HepG2 (cell line): ENCODE measurements around the gene GNMT. TPM values are rescaled to one million over a fixed set of nuclear protein-coding genes. Genes with fewer than 3 reads are reported as not detected.

Source experiments
- EEA1 ChIP-seq: sonication (generic); formaldehyde crosslinking; IDR thresholded peaks from 2 replicates; pipeline ENCODE4 v1.5.1; 2020; ENCODE audit warnings: mild to moderate bottlenecking, missing genetic modification reagents, borderline replicate concordance
- JARID2 ChIP-seq: sonication (generic); formaldehyde crosslinking; IDR thresholded peaks from 2 replicates; pipeline ENCODE4 v1.8.1; 2023; ENCODE audit warnings: missing genetic modification reagents, inconsistent platforms; ENCODE audit not compliant: insufficient replicate concordance
- KLF11 ChIP-seq: IDR thresholded peaks from 2 replicates; pipeline ENCODE4 v1.6.1; 2016; ENCODE audit warnings: missing compliant biosample characterization
- KLF16 ChIP-seq, 2 experiments: sonication (generic) in 1 of 2; formaldehyde crosslinking in 1 of 2; IDR thresholded peaks; 2 replicates each; pipeline versions ENCODE4 v1.6.1 to v1.8.0; 2016 to 2023; ENCODE audit warnings: missing genetic modification reagents in 2 of 2, missing compliant biosample characterization in 1 of 2
- MAF1 ChIP-seq: sonication (generic); formaldehyde crosslinking; IDR thresholded peaks from 2 replicates; pipeline ENCODE4 v1.5.0; 2020; ENCODE audit warnings: missing genetic modification reagents, borderline replicate concordance
- MAFF ChIP-seq: IDR thresholded peaks from 2 replicates; pipeline ENCODE4 v1.6.1; 2011; ENCODE audit warnings: low read depth, low read length, improper control_type of control experiment
- MED1 ChIP-seq: sonication (generic); formaldehyde crosslinking; IDR thresholded peaks from 2 replicates; pipeline ENCODE4 v1.4.0; 2020; ENCODE audit warnings: missing genetic modification reagents
- MXD1 ChIP-seq: sonication (generic); formaldehyde crosslinking; IDR thresholded peaks from 2 replicates; pipeline ENCODE4 v1.4.0; 2020; ENCODE audit warnings: mild to moderate bottlenecking, missing genetic modification reagents
- NRL ChIP-seq: sonication (generic); formaldehyde crosslinking; IDR thresholded peaks from 2 replicates; pipeline ENCODE4 v1.5.0; 2020; ENCODE audit warnings: missing genetic modification reagents, mild to moderate bottlenecking, moderate library complexity, borderline replicate concordance
- ONECUT2 ChIP-seq: sonication (generic); formaldehyde crosslinking; IDR thresholded peaks from 2 replicates; pipeline ENCODE4 v1.4.0; 2020; ENCODE audit warnings: missing genetic modification reagents
- RNF219 ChIP-seq: sonication (generic); formaldehyde crosslinking; IDR thresholded peaks from 2 replicates; pipeline ENCODE4 v1.5.0; 2020; ENCODE audit warnings: mild to moderate bottlenecking, missing genetic modification reagents
- SRSF1 ChIP-seq: fragments of 200-400 bp; formaldehyde crosslinking; optimal IDR thresholded peaks from 2 replicates; pipeline ENCODE3; 2017; ENCODE audit warnings: mild to moderate bottlenecking, low read depth, low read length, moderate library complexity
- ZFYVE20 ChIP-seq: sonication (generic); formaldehyde crosslinking; IDR thresholded peaks from 2 replicates; pipeline ENCODE4 v1.8.0; 2023; ENCODE audit warnings: low read depth, mild to moderate bottlenecking, moderate library complexity, missing genetic modification reagents, borderline replicate concordance
- ZGPAT ChIP-seq: IDR thresholded peaks from 2 replicates; pipeline ENCODE4 v1.6.1; 2016; ENCODE audit warnings: mild to moderate bottlenecking
- ZNF143 ChIP-seq: sonication (generic); formaldehyde crosslinking; IDR thresholded peaks from 2 replicates; pipeline ENCODE4 v1.4.0; 2020; ENCODE audit warnings: missing genetic modification reagents
- ZNF326 ChIP-seq: sonication (generic); formaldehyde crosslinking; IDR thresholded peaks from 2 replicates; pipeline ENCODE4 v1.4.0; 2020; ENCODE audit warnings: missing genetic modification reagents, borderline replicate concordance
- ZNF337 ChIP-seq: sonication (generic); formaldehyde crosslinking; IDR thresholded peaks from 2 replicates; pipeline ENCODE4 v1.5.1; 2020; ENCODE audit warnings: missing genetic modification reagents, low read depth, mild to moderate bottlenecking, borderline replicate concordance
- ZNF687 ChIP-seq: sonication (generic); formaldehyde crosslinking; IDR thresholded peaks from 2 replicates; pipeline ENCODE4 v1.5.1; 2020; ENCODE audit warnings: mild to moderate bottlenecking, missing genetic modification reagents, moderate library complexity
- polyA plus RNA-seq, 8 experiments: library from polyadenylated mRNA; depleted of rRNA in 3 of 8; stranded (reverse) in 7 of 8; unstranded in 1 of 8; fragments of >200 nt; fragmentation: Illumina TruSeq in 4 of 8; extraction: Trizol in 4 of 8; gene quantifications; 2 replicates each; pipeline versions ENCODE4 v1.2.1 to v1.2.3, GENCODE V29; 2011 to 2016; ENCODE audit warnings: low read depth in 4 of 8, missing spikeins in 1 of 8, mixed read lengths in 1 of 8; ENCODE audit not compliant: insufficient read depth in 1 of 8
- total RNA-seq, 5 experiments: library from RNA; depleted of rRNA; stranded (reverse); fragments of >200 nt; fragmentation: Illumina TruSeq; extraction: Trizol; gene quantifications; 2 replicates each; pipeline ENCODE4 v1.2.3, GENCODE V29; 2016; ENCODE audit warnings: low read depth in 1 of 5
- TF ChIP-seq, protein P1 (sequence below): sonication (generic); formaldehyde crosslinking; IDR thresholded peaks from 2 replicates; pipeline ENCODE4 v1.8.0; 2022; ENCODE audit warnings: missing genetic modification reagents, mild to moderate bottlenecking, inconsistent platforms, borderline replicate concordance

GNMT gene
- total and polyA plus RNA-seq, 2 of the 13 experiments (the other 11 are each of a cell fraction or from before 2014, with no cell fraction given) = 2.8 to 7.0 TPM

DNA sequence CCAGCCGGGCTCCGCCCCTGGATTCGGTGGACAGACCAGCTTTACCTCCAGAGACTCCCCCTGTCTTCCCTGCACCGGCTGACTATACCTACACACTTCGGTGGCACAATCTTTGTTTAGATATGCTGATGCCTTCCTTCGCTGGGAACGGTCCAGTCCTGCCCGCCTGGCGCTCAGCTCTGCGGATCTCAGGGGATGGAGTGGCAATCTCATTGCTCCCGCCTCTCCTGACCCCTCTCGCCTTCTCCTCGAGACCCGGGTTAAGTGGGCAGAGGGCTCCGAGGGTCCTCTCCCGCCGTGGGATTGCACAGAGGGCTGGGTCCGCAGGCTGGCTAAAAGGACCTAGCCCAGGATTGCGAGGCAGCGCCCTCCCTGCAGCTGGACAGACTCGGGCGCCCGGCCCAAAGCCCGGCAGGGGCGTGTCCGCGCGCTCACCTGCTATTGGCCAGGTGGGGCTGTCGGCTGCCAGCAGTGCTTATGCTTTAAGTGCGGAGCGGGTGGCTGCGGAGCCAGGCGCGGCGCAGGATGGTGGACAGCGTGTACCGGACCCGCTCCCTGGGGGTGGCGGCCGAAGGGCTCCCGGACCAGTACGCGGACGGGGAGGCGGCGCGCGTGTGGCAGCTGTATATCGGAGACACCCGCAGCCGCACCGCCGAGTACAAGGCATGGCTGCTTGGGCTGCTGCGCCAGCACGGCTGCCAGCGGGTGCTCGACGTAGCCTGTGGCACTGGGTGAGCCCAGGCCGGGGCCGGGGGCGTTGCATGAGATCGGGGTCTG lies at the start of gene GNMT (continued):
- peak; percentile 50; the same call in 1 of the 2 replicates for TF ChIP-seq ZNF143 (CRISPR knock-in tag)
- TF ChIP-seq, protein P1, sequence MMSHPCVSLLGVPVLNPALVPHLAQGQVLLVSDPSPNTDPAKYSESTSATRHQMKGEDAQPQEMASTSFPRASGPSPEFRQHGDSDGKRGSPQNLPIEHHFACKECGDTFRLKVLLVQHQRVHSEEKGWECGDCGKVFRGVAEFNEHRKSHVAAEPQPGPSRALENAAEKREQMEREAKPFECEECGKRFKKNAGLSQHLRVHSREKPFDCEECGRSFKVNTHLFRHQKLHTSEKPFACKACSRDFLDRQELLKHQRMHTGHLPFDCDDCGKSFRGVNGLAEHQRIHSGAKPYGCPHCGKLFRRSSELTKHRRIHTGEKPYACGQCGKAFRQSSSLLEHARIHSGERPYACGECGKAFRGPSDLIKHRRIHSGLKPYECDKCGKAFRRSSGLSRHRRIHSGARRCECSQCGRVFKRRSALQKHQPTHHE (CRISPR knock-in tag) = 0 out of 2 replicates have a peak, but pooled peaks have one; percentile 61
- TF ChIP-seq NRL (CRISPR knock-in tag) = peak; percentile 83
- TF ChIP-seq SRSF1 = peak; percentile 88
- TF ChIP-seq MXD1 (CRISPR knock-in tag) = peak; percentile 95
- no peak for TF ChIP-seq JARID2 (CRISPR knock-in tag)
- no peak for TF ChIP-seq MAFF
- no peak for TF ChIP-seq ZFYVE20
- TF ChIP-seq EEA1 (CRISPR knock-in tag) = peak; percentile 63; the same call in 1 of the 2 replicates
- peak; percentile 97 for TF ChIP-seq ZNF687 (CRISPR knock-in tag)
- TF ChIP-seq RNF219 (CRISPR knock-in tag) = no peak
- TF ChIP-seq MED1 (CRISPR knock-in tag) = peak; percentile 47
- no peak; the same call in 1 of the 2 replicates for TF ChIP-seq ZNF337 (CRISPR knock-in tag)
- no peak for TF ChIP-seq ONECUT2
- TF ChIP-seq ZNF326 (CRISPR knock-in tag) = no peak
- TF ChIP-seq MAF1 = 0 out of 2 replicates have a peak, but pooled peaks have one; percentile 62
- TF ChIP-seq KLF11 (CRISPR knock-in tag) = peak; percentile 85; the same call in 1 of the 2 replicates
- TF ChIP-seq KLF16 (CRISPR knock-in tag; IDR thresholded peaks at IDR 0.05) = no peak; a peak in 2 of 4 replicates
- TF ChIP-seq ZGPAT = peak; percentile 76
